AML-193 (cell line): ENCODE results near the gene SND1.

ENCODE experiments used
- DNase-seq, 2 experiments: peaks; one replicate each; lab custom pipeline; 2025; lab: John Stamatoyannopoulos, UW

SND1 gene

GRCh38 chr7:127932496-127932895 lies 280.5 kb downstream of the SND1 start:
- DNase-seq: no peak

- no peak for DNase-seq
Observed at GRCh38 chr7:127933146-127933545, 281.2 kb downstream of the SND1 start.

GRCh38 chr7:127934711-127935110 lies 282.7 kb downstream of the SND1 start:
- no peak for DNase-seq

- DNase-seq: no peak
Observed at GRCh38 chr7:127935847-127936376, 283.9 kb downstream of the SND1 start.

DNA sequence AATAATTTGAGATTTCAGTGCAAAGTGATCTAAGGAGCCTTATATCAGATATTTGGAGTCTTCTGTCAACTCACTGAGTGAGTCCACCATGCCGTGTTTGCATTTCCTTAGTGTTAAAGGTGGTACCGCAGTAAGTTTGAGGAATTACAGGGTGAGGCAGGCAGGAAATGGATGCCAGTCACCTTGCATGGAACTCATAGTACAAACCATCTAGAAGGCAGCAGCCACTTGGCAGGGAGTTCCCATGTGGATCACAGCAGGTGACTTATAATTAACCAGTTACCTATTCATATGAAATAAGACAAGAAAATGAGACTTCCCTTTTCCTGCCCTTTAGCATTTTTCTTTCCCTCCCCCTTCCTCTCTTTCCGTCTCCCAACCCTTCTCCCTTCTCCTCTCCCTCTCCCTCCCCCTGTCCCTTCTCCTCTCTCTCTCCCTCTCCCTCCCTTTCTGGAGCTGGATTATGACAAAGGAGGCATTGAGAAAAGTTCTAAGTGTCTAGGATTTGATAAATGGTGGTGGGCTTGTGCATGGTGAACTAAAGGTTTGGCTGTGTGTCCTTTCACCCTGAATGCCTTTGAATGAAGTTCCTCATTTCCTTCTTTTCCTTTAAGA lies 285.2 kb downstream of the SND1 start:
- no peak for DNase-seq

DNA sequence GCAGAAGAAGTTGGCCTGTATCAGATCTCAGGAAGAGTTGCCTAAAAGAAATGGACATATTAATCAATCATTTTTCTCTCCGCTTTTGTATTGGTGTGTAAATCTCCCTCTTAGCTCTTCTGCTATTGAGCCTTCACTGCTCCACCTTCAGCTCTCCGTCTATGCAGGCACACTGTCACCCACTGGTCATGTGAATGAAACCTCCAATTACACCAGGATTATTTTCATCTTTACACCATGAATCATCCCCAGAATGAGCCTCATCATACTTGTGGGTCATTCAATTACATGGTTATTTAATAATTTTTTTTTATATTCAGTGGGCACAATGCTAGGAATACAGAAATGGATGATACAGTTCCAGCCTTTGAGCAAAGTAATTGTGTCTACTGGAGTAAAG lies 286.6 kb downstream of the SND1 start:
- DNase-seq: no peak

- DNase-seq: no peak
Observed at GRCh38 chr7:127940381-127941160, 288.6 kb downstream of the SND1 start.

- DNase-seq: no peak
Observed at GRCh38 chr7:127941476-127942210, 289.6 kb downstream of the SND1 start.

DNA sequence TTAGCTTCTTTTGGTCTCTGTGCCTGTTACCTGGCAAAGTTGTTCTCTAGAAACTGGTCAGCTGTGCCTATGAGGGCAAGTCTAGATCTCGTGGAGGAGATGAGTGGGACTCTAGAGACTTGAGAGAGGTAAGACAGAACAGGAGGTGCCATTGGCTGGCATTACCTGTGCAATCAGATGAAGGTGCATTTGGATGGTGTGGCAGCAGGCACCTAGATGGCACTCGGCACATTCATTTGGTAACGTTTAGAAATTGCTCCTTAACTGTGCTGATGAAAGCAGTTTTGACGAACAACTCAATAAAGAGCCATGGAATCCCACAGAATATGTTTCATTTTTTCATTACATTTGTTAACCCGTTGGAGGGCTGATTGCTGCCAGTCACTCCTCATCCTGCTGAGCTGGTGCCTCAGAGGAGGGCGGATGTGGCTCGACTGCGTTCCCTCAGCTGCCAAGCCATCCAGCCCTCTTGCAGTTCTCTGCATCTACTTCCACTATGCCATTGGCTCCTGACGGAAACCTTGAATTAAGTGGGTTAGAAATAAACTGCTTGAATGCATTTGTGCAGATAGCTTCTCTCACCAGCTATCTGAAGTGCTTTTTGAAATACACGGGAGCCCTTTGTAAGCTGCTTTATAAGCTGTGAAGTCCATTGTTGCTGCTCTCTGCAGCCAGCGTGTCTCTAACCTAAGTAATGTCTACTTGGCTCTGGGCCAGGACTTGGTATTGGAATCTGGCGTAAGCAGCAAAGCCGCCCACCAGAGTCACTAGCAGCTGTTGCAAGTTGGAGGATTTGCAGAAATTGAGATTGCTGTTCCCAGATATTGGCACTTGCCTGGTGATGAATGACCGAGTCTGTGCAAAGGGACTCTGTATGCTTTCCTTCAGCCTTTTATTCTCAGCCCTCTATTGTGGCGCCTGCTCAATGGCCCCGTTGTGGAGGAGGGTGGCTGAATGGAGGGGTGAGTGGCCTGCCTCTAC lies 291.8 kb downstream of the SND1 start:
- DNase-seq: no peak

GRCh38 chr7:127946111-127946510 lies 294.1 kb downstream of the SND1 start:
- no peak for DNase-seq

- no peak for DNase-seq
Observed at GRCh38 chr7:127946847-127947246, 294.9 kb downstream of the SND1 start.

GRCh38 chr7:127948312-127948711 lies 296.3 kb downstream of the SND1 start:
- DNase-seq: no peak

DNA sequence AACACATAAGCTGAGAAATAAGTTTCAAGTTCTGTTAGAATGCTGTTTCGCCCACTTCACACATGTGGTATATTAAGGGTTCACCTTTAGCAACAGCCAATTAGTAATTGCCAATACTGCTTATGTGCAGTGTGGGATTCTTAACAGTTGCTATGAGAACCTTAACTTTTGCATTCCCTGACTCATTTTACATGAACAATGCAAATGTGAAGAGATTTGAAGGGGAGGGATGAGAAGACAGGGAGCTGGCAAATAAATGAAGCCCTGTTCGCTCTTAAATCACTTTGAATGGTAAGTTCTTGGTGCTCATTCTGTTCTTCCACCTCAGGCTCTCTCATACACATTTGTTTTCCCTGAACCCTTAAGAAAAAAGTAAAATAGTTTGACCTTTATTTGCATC lies 296.9 kb downstream of the SND1 start:
- no peak for DNase-seq

- no peak for DNase-seq
Observed at GRCh38 chr7:127949769-127950222, 297.8 kb downstream of the SND1 start.

- no peak for DNase-seq
Observed at GRCh38 chr7:127950233-127950935, 298.4 kb downstream of the SND1 start.

GRCh38 chr7:127953423-127954356 lies 301.7 kb downstream of the SND1 start:
- DNase-seq: peak; percentile 24 to 46

DNA sequence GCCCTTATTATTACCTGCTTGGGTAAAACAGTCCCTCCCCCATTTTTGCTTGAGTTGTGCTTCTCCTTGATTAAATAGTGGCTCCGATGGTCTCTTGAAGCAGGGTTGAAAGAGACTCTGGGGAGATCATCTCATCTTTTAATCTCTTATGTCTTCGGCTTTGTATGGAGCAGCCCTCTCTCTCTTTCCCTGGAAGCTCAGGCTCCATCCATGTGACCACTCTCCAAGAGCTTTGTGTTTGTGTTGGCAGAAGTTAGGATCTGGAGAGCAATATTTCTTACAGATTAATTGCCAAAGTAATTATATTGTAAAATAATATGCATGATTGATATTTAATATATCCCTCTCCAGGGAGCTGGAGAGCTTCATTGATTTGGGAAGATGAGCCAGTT lies 302.4 kb downstream of the SND1 start:
- DNase-seq: no peak

DNA sequence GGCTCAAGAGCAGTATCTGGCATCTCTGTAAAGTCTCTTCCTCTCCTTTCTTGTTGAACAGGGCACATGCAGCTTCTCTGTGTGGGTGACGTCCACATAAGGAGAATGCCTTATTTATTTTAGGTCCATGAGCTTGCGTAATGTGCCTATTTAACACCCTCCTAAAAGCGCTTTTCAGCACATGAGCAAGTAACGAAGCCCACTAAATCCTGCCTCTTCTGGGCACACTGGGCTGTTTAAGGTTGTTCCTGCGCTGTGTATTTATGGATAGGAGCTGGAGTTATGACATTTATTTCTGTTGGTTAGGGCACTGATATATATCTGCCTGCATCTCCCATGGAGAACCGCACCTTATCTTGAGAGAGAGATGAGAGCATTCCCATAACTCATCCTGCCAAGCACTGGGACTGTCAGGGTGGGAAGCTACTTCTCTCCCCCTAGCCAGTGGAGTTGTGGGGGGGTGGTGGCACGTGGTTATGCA lies 303.1 kb downstream of the SND1 start:
- no peak for DNase-seq

DNA sequence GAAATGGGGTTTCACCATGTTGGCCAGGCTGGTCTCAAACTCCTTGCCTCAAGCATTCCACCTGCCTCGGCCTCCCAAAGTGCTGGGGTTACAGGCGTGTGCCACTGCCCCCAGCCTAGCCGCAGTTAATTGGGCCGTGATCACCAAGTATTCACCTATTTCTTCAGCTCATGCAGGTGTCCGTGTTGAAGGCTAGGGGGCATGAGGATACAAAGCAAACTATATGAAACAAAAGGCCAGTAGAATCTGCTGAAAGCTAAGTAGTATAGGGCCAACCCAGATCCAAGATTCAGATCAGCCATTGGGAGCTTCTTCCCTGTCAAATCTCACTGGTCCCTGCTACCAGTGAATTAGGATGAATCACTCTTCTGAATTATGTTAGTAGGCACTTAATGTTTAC lies 305.9 kb downstream of the SND1 start:
- DNase-seq: no peak

DNA sequence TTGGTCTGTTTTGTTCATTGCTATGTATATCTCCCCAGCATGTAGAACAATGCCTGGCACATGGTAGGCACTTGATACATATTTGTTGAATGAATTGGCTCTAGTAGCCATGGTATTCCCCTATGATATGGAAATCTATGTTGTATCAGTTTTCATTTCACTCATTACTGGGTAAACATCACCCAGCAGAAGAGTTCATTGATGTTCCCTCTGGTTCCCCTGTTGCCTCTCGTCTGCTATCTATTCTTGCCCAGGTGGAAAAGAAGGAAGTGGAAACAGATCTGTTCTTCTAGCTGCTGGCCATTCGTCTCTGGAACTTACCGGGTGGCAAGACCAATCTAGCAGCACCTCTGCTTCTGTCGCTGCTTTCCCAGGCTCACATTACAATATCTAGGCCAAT lies 307.8 kb downstream of the SND1 start:
- no peak for DNase-seq
